ENCODE results near the gene LAMB4. TPM values are rescaled to one million over a fixed set of nuclear protein-coding genes. Genes with fewer than 3 reads are reported as not detected.

LAMB4 gene, protein sequence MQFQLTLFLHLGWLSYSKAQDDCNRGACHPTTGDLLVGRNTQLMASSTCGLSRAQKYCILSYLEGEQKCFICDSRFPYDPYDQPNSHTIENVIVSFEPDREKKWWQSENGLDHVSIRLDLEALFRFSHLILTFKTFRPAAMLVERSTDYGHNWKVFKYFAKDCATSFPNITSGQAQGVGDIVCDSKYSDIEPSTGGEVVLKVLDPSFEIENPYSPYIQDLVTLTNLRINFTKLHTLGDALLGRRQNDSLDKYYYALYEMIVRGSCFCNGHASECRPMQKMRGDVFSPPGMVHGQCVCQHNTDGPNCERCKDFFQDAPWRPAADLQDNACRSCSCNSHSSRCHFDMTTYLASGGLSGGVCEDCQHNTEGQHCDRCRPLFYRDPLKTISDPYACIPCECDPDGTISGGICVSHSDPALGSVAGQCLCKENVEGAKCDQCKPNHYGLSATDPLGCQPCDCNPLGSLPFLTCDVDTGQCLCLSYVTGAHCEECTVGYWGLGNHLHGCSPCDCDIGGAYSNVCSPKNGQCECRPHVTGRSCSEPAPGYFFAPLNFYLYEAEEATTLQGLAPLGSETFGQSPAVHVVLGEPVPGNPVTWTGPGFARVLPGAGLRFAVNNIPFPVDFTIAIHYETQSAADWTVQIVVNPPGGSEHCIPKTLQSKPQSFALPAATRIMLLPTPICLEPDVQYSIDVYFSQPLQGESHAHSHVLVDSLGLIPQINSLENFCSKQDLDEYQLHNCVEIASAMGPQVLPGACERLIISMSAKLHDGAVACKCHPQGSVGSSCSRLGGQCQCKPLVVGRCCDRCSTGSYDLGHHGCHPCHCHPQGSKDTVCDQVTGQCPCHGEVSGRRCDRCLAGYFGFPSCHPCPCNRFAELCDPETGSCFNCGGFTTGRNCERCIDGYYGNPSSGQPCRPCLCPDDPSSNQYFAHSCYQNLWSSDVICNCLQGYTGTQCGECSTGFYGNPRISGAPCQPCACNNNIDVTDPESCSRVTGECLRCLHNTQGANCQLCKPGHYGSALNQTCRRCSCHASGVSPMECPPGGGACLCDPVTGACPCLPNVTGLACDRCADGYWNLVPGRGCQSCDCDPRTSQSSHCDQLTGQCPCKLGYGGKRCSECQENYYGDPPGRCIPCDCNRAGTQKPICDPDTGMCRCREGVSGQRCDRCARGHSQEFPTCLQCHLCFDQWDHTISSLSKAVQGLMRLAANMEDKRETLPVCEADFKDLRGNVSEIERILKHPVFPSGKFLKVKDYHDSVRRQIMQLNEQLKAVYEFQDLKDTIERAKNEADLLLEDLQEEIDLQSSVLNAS (N-terminal part only)
- total RNA-seq: under 1 TPM in 8 of 10 donors, not detected in 2; 0.15 to 0.69 (median 0.25) TPM
- under 1 TPM in 1 of 2 donors, not detected in 1; 0.38 TPM for polyA plus RNA-seq
- long read RNA-seq, donor 1: 0 reads
- long read RNA-seq, donor 2: 0 reads
- long read RNA-seq, donor 3: 0 reads

DNA sequence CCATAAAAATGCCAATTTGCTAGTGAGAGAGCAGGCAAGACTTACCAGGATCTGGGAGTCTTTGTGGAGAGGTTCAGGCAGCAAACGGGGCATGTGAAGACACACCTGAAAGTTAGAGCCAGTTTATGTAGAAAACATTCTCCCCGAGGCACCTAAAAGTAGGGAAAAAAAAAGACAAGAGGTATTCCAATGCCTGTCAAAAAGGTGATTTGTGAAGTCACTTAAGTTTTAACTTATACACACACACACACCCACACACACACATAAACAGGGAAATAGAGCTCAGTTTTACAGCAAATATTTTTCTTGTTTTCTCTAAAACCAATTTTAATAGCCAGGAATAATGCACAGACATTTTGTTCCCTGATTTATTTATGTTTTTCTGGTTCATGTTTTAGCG lies at the start of gene LAMB4:
TSS of gene LAMB4 (minus strand) at position 101 of the 400 bp plus-strand sequence. CDS start 7,197 bp downstream, outside the sequence.
- peaks cover 0 to under 1% (median 0%) of the 10 kb centered on the region in 9 donors for H3K4me1 ChIP-seq
- no peaks in the 10 kb centered on the region for H3K36me3 ChIP-seq
- ATAC-seq: no peak
- no peak for DNase-seq
- no peak within 1 kb of the TSS for H3K4me3 ChIP-seq
- intact Hi-C loops (cut with DNase I): no loop called here
- H3K9me3 ChIP-seq: no peaks in the 10 kb centered on the region
- H3K27ac ChIP-seq: no peak within 1 kb of the TSS
- TF ChIP-seq, protein P1, sequence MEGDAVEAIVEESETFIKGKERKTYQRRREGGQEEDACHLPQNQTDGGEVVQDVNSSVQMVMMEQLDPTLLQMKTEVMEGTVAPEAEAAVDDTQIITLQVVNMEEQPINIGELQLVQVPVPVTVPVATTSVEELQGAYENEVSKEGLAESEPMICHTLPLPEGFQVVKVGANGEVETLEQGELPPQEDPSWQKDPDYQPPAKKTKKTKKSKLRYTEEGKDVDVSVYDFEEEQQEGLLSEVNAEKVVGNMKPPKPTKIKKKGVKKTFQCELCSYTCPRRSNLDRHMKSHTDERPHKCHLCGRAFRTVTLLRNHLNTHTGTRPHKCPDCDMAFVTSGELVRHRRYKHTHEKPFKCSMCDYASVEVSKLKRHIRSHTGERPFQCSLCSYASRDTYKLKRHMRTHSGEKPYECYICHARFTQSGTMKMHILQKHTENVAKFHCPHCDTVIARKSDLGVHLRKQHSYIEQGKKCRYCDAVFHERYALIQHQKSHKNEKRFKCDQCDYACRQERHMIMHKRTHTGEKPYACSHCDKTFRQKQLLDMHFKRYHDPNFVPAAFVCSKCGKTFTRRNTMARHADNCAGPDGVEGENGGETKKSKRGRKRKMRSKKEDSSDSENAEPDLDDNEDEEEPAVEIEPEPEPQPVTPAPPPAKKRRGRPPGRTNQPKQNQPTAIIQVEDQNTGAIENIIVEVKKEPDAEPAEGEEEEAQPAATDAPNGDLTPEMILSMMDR (IDR thresholded peaks at IDR 0.05): no peak
- H3K27me3 ChIP-seq: no peaks in the 10 kb centered on the region
- 95 to 96% methylated on average over 3 of the region's 3 CpGs for WGBS, 2 donors

DNA sequence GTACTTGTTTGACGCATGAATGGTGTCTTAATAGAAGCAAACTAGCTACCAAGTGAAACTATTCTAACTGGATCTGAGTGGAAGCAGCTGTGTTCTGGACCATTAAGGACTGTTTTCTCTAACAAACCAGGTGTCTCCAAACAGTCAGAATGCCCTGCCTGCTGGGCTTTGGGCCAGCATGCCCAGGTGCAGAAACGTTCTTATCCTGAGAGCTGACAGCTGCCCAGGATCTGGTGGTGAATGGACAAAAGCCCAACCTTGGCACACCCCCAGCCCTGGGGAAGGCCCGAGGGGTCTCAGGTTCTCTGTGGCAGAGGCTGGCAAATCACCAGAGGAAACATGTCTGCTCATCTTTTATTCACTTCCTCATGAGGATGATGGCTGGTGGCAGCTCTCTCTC lies 48.2 kb upstream of the LAMB4 start:
- Histone ChIP-seq H3K27me3 (peaks cover 0 to 12% (median 0%) of the 10 kb centered on the region in 7 donors), H3K4me3 (no peak overlapping the region), H3K27ac (no peak overlapping the region), H3K9me3 (no peaks in the 10 kb centered on the region), H3K4me1 (no peaks in the 10 kb centered on the region), H3K36me3 (no peaks in the 10 kb centered on the region)
- intact Hi-C loops (cut with DNase I): no loop called here
- 40 to 44% methylated on average over 3 of the region's 3 CpGs for WGBS, 2 donors
- ATAC-seq: no peak
- TF ChIP-seq, protein P1 (IDR thresholded peaks at IDR 0.05): no peak
- DNase-seq: no peak

GRCh38 chr7:108171164-108171563 lies 41.0 kb upstream of the LAMB4 start:
- no peak overlapping the region for H3K27ac ChIP-seq
- 95% methylated on average over 8 of the region's 8 CpGs for WGBS, 2 donors
- no peak overlapping the region for H3K4me3 ChIP-seq
- DNase-seq (no peak), ATAC-seq (no peak)
- no peaks in the 10 kb centered on the region for H3K4me1 ChIP-seq
- intact Hi-C loops (cut with DNase I): no loop called here
- H3K27me3 ChIP-seq: peaks cover 0 to 17% (median 6%) of the 10 kb centered on the region in 7 donors
- no peaks in the 10 kb centered on the region for H3K36me3 ChIP-seq
- TF ChIP-seq, protein P1 (IDR thresholded peaks at IDR 0.05): no peak
- H3K9me3 ChIP-seq: no peaks in the 10 kb centered on the region
